Measurements from ENCODE around the gene GNAT1.
"Not testable (repeated sequence)": the region's sequence is repeated elsewhere in the genome, so short reads cannot be mapped to it uniquely, and the experiment has no call there.

The GNAT1 gene

DNA sequence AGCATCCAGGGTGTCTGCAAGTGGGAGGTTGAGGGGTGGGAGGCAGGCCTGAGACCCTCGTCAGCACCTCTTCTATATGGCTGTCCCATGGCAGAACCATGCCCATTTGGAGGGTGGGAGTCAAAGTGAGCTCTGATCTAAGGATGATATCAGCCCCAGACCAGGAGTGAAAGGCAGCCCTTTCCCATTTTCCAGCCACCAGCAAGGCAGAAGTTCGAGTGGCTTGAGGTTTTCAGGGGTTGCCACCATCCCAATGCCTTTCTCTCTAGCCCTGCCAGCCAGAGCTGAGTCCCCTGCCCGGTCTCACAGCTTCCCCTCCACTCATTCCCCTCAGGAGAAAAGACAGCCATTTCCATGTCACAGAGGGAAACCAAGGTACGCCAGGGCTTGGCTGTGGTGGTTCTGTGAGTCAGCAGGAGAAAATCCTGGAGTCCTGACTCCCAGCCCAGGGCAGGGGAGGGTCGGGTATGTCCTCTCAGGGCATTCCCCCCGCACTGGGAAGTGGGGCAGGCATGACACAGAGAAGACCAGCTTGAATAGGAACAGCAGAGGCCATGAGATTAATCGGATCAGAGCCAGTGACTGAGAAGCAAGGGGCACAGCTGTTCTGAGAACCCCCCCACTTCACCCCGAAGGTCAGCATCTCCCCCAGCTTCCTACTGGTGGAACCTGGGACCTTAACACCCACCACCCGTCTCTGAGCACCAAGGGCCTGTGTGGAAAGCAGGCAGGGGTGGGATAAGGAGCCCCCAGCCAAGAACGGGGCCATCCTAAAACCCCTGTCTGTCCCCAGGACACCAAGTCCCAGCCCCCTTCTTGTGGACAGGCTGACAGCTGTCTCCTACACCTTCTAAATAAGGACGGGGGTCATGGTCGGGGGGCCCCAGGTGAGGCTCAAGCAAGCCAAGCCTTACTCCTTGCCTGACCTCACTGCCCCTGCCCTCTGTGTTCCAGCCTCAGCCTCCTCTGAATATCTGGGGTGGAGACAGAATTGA, 12.7 kb downstream of the GNAT1 start:
- DNase-seq, result no peak

GRCh38 chr3:50204804-50205412, 13.5 kb downstream of the GNAT1 start, which contains the start of gene SLC38A3:
SLC38A3 (plus strand) TSS chr3:50205271; CDS start chr3:50214200, 8,929 bp downstream.
- no peak for DNase-seq

GRCh38 chr3:50205413-50206276, 14.2 kb downstream of the GNAT1 start:
- DNase-seq, result no peak

- no peak for DNase-seq
Observed at GRCh38 chr3:50207359-50208042, 16.1 kb downstream of the GNAT1 start.

- DNase-seq, result no peak
Observed at GRCh38 chr3:50208677-50209344, 17.4 kb downstream of the GNAT1 start.

DNA sequence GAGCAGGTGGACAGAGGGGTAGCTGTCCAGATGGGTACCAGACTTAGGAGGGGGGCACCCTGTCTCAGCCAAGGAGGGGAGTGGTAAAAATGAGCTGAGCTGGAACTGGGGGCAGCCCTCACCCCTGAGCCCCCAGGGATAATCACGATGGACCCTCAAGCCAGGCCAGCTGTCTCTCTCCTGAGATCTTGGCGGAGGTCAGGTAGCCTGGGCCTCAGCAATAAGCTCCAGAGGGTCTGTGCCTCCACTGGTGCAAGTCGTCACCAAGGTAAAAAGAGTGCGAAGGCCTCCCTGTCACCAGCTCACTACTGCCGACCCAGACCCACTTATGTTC, 18.7 kb downstream of the GNAT1 start:
- DNase-seq, result no peak

GRCh38 chr3:50210510-50211367, 19.3 kb downstream of the GNAT1 start:
- no peak for DNase-seq

DNA sequence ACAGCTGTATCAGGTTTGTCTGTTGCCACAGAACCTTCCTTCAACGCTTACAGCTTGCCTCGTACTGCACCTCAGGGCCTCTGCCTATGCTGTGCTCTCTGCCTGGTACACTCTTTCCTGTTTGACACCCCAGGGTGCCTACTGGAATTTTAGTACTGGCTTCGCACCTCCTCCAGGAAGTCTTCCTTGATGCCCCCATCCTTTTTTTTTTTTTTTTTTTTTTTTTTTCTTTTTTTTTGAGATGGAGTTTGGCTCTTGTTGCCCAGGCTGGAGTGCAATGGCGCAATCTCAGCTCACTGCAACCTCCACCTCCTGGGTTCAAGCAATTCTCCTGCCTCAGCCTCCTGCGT, 19.9 kb downstream of the GNAT1 start:
- not testable (repeated sequence) for DNase-seq

GRCh38 chr3:50211930-50212329, 20.5 kb downstream of the GNAT1 start:
- no peak for DNase-seq

DNA sequence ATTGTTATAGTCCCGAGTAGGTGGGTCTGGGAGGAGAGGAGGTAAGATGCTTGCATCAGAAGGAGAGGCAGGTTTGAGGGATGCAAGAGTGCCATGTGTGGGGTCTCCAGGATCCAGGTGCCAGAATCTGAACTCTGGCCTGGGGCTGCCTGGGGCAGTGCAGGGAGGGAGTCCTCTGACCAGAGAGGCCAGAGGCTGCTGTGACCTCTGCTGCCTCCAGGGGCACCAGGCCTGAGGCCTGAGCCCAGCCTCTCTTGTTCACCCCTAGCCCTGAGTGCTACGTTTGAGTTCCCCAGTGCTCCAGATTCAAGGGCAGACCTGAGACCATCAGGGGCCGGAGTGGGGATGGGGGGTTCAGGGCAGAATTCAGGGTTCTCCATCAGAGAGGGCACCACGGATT, 21.1 kb downstream of the GNAT1 start:
- DNase-seq, result no peak

DNA sequence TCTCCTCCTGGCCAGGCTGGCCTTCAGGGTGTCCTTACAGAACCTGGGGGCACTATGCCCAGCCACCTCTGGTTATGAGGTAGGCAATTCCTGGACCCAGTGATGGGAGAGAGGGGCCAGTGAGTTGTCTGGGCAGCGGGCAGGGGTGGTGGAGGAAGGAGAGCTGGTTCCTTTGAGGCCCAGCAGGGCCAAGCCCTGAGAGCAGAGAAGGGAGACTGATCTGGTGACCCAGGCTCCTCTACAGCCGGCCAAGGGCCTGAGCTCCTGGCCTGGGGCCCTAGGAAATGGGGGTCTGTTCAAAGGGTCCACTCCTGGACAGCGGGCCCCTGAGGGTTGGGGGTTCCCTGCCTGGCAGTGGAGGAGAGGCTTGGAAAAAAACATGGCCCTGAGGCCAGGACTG, 21.6 kb downstream of the GNAT1 start:
- DNase-seq, result no peak

DNA sequence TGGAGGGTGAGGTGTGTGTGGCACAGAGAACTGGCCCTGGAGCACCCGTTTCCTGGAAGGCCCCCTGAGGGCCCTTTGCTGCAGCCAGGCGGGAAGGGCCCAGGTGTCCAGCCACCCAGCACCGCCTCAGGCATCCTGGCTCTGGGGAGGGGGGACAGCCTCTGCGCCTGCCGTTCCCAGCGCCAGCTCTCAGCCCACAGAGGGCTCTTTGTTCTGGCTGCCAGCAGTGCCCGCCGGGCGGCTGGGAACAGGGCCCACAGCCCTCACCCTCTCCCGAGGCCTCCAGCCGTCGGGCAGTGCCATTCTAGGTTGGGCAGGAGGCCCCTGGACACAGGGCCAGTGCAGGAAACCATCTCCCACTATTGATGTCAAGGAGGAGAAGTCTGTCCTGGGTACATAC, 22.0 kb downstream of the GNAT1 start:
- DNase-seq, result no peak

GRCh38 chr3:50214824-50215223, 23.4 kb downstream of the GNAT1 start:
- no peak for DNase-seq

DNA sequence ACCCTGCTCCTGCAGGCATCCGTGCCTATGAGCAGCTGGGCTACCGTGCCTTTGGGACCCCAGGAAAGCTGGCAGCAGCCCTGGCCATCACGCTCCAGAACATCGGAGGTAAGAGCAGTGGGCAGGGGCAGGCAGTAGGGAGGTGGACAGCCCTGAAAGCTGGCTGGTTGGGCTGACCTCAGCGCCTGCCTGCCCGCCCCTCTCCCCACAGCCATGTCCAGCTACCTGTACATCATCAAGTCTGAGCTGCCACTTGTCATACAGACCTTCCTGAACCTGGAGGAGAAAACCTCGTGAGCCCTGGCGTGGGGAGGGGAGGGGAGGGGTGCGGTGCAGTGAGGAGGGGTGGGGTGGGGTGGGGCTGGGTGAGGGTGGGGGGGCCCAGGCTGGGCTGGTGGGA, 24.1 kb downstream of the GNAT1 start:
- no peak for DNase-seq

DNA sequence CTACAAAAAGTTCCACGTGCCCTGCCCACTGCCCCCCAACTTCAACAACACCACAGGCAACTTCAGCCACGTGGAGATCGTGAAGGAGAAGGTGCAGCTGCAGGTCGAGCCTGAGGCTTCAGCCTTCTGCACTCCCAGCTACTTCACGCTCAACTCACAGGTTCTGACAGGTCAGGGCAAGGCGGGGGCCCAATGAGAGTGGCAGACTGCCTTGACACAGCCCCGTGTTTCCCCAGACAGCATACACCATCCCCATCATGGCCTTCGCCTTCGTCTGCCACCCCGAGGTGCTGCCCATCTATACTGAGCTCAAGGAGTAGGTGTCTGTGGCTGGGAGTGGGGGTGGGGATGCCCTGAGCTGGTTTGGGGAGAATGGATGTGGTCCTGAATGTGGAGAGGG, 26.3 kb downstream of the GNAT1 start:
- no peak for DNase-seq

DNA sequence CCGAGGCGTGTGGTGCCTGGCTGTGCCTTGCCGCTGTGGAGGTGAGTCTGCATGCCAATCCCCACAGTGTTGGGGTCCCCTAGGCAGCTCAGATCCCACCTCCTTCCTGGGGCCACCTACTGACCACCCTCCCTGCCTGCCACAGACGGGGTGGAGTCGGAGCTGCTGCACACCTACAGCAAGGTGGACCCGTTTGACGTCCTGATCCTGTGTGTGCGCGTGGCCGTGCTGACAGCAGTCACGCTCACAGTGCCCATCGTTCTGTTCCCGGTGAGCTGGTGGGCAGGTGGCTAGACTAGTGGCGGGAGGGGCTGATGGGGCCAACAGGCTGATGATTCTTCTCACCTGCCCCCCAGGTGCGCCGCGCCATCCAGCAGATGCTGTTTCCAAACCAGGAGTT, 27.0 kb downstream of the GNAT1 start:
- no peak for DNase-seq

DNA sequence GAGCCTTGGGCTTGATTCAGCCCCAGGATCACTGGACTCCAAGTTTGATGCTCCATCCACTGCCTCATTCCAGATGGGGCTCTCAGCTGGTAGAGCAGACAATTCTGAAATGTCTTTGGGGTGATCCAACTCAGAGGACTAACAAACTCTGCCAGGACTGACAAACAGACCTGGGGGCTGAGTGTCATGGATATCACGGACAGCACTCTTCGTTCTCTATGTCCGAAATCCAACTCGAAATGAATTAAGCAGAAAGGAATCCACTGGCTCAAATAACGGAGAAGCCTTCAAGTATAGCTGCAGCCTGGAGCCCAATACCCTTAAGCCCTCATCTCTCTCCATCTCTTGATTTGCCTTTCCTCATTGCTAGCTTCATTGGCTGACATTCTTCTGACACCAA, 27.9 kb downstream of the GNAT1 start:
- DNase-seq, result no peak

DNA sequence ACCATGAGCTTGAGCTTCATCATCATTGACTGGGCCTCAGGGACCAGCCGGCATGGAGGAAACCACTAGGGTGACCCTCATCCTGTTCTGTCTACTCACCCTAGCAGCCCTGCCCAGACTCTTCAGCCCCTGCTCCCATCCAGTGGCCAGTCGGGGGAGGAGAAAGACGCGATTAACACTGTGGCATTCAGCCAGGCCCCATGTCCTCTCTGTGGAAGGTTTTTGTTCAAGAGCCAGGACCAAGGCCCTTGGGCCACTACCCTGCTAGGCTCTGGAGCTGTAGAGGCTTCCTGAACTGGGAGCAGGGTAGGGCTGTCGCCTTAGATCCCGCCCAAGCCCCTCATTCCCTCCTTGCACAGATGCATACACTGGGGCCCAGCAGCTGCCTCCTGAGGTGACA, 28.7 kb downstream of the GNAT1 start:
- DNase-seq, result no peak

DNA sequence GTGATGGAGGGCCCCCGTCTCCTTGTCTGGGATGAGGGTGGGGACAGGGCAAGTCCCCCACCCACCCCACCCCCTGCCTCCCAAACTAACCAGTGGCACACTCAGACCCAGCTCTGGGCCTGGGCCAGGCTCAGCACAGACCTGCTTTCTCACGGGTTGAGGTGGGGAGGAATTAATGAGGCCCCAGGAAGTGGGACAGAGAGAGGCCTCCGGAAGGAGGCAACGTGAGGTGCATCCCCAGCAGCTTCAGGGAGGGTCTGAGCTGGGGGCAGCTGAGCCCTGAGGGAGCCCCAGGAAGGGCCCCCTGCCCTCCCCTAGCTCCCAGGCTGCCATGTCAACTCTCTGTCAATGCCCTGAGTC, 29.6 kb downstream of the GNAT1 start:
- no peak for DNase-seq

DNA sequence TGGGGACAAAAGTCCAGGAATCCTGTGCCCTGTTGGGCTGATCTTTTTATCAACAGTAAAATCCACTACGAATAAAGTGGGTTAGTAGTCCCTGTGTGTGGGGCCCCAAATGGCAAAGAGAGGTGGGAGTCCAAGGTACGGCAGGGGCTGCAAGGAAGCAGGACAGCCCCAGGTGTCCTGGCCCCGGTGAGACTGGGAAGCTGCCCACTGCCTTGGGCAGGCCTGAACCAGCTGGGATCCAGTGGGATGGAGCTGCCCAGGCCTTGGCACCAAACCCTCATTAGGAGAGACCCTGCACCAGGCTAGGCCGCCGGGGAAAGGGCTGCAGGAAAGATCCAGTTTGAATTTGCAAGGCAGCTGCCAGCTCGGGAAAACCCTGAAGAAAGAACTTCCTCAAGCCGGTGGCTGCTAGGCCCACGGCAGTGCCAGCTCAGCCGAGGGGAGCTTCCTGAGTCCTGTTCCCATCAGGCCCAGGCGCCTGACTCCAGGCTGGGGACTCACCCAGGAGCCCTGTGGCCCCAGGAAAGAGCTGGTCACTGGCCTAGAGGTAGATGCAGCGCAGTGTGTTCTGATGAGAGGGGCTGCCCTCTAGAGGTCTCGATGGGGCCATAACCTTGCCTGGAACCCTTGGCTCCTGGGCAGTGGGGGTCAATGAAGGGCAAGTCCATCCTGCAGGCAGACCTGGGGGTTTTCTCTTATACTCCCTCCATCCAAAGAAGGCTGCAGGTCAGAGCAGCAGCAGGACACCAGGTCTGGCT, 30.2 kb downstream of the GNAT1 start:
- DNase-seq, result no peak

- no peak for DNase-seq
Observed at GRCh38 chr3:50222169-50222528, 30.7 kb downstream of the GNAT1 start.
